NCI-H774 (cell line): ENCODE results near the gene RENBP.

Source experiments
- DNase-seq: peaks from one replicate; lab custom pipeline; 2025; lab: John Stamatoyannopoulos, UW

RENBP gene

DNA sequence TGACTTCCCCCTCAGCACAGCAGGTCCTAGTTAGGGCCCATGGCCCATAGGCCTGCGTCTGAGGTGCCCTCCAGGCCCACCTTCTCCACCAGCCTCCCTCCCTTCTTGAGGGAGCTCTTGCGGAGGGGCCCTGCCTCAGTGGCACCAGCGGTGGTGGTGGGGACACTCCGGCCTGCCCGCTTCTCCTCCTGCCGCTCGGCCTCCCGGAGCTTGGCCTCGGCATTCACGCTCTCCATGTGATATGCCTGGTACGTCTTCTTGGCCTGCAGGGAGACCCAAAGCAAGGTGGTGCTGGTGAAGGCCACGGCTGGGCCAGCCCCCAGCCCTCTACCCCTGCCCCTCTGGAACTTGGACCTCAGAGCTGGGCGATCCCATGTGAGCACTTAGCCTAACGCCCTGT lies 23.9 kb downstream of the RENBP start:
- DNase-seq = no peak

DNA sequence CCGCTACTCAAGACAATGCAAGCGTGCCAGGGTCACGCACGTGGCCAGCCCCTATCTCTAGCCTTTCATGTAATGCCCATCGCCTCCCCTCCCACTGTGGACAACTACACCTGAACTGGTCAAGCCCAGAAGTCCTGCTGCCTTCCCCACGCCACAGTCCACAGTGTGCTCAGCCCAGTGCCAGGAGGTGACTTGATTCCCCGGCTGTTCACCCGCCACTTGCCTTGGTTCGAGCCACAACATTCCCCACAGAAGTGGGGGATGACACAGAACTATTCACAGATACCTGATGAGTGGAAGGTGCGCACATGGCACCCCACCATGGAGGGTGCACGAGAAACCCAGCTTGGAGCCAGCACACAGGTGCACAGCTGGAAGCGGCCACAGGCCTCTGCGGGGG lies 25.2 kb downstream of the RENBP start:
- DNase-seq = no peak

- no peak for DNase-seq
Measured at GRCh38 chrX:153917869-153918268, 26.6 kb downstream of the RENBP start.

DNA sequence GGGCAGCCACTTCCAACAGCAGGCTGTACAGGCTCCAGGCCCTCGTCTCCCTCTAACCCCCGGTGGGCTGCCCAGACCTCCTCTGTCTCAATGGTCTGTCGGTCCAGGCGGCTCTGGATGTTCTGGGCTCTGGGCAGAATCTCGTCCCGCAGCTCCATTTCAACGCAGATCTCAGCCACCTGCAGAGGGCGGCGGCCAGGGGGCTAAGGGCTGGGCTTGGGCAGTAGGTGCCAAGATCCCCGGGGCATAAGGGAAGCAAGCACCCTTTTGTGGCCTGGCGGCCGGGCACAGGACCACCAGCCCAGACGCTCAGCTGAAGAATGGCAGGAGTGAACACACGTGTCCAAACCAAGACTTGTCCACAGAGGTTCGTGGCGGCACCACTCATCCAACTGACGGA lies 30.7 kb downstream of the RENBP start:
- no peak for DNase-seq

DNA sequence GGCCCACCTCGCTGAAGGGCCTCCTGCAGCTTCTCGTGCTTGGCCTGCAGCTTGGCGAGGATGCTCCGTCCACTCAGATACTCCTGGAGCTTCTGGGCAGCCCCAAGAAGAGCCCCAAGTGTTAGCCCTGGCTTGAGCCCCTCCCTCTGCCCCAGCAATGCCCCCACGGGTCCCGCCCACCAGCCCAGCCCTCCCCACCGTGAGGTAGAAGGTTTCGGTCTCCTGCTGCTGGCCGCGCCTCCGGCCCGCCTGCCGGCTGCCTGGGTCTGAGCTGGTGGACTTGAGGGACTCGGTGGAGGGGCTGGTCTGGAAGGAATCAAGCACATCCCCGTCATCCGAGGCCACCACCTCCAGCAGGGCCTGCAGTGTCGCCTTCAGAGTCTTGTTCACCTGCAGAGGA lies 31.2 kb downstream of the RENBP start:
- no peak for DNase-seq

- no peak for DNase-seq
Measured at GRCh38 chrX:153911798-153912197, 32.6 kb downstream of the RENBP start.

GRCh38 chrX:153910446-153910845 lies 34.0 kb downstream of the RENBP start:
- no peak for DNase-seq

DNA sequence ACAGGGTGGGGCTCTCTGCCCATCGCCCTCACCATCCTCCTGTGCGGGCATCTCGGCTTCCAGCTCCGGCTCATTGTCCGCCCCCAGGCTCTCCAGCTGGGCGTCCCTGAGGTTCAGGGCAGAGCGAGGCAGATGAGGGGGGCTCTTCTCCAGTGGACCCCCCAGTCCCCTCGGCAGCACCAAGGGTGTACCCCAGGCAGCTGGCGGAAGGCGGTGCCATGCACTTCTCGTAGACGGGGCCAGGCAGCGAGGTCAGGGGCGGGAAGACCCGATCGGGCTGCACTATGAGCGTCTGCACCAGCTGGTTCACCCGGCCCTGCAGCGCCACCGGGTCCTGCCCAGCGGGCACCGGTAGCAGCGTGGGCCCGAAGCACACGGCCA lies 34.5 kb downstream of the RENBP start:
- DNase-seq = no peak

DNA sequence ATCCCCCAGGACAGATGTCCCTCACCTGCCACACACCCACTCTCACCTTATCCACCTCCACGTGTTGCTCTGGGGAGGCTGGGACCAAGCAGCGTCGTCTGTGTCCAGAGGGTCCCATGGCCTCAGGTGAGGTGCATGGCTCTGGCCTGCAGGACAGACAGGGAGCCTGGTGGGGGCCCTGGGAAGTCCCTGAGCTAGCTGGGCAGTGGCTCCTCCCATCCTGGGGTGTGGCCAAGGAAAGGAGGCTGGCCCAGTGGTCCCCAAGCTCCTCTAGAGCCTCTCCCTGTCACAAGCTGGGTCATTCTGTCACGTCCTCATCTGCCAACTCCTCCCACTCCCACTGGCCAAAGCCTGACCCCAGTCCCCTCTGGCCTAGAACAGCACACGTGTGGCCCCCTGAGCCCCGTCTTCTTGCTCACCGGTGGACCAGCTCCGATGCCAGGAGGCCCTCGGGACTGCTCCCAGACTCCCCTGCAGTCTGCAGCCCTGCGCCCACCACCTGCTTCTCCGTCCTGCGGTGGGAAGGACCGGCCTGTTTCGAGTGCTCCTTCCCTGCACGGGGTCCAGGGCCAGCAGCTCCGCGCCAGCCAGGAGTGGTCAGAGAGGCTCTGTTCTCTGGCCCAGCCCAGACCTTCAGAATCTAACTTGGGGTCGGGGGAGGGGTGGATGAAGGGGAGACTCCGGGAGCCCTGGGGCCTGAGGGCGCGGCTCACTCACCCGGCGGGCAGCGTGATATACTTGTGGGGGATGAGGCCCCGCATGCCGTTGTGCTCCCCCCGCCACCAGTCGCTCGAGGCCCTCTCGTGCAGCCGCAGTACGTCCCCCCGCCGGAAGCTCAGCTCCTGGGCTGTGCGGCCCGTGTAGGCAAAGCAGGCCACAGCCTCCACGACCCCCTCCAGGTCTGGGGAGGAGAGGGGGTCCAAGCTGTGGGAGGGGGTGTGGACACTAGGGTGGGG lies 35.1 kb downstream of the RENBP start:
- no peak for DNase-seq

- no peak for DNase-seq
Measured at GRCh38 chrX:153908219-153908860, 36.1 kb downstream of the RENBP start.

DNA sequence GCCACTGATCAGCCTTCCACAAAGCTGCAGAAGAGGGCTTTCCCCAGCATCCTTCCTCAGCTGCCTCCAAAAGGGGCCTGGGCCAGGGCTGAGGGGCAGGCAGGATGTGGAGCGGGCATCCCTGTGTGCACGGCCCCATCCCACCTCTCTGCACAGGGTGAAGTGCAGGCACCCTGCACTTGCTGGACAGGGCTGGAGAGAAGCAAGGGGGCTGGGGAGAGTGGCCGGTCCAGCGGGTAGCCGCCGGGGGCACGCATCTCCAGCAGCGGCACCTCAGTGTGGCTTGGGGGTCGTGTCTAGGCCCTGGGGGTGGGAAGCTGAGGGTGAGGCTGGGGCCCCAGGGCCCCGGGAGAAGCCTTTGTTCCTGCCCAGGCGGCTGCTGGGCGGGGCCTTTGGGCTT lies 37.0 kb downstream of the RENBP start:
- no peak for DNase-seq

- no peak for DNase-seq
Measured at GRCh38 chrX:153906126-153906917, 38.1 kb downstream of the RENBP start.

- no peak for DNase-seq
Measured at GRCh38 chrX:153905481-153906095, 38.9 kb downstream of the RENBP start.

DNA sequence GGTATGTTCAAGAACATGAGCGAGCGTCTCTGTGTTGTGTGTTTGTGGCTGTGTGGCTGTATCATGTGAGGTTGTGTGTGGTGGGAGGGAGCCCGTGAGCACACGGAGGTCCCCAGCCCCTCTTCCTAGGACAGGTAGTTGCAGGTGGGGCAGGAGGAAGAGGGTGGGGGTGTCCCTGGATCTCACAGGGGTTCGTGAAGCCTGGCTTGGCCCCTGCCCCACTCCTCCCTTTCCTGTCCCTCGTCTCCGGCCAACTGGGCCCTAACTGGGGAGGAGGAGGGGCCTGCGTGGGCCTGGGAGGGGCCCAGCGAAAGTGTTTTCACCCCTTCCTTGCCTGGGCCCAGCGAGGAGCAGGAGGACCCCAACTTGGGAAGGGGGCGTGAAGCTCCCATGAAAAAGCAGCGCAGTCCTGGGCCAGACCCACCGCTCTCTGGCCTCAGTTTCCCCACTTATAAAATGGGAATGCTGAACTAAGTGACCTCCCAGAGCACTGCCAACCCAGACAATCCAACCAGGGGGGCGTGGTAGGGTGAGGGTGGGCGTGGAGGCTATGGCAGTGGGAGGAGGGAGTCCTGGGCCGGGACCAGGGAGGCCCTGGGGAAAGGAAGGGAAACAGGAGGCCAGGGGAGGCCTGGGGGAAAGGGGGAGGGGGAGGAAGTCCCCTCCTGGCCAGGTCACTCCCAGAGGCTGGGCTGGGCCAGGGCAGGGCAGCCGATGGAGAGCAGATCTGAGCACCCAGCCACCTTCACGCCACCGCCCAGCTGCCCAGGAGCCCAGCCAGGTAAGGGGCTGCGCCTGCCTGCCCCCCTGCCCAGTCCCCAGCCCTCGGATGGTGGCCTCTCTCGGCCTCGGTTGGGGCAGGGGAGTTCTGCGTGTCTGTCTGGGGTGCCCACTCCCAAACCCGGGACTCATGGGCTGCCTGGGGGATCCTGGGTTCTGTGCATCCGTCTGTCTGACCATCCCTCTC lies 40.2 kb downstream of the RENBP start, which contains the start of gene AVPR2:
Gene AVPR2 (plus strand): TSS at position 683 of the 967 bp plus-strand sequence. CDS start 473 bp downstream, outside the sequence.
- DNase-seq = no peak

DNA sequence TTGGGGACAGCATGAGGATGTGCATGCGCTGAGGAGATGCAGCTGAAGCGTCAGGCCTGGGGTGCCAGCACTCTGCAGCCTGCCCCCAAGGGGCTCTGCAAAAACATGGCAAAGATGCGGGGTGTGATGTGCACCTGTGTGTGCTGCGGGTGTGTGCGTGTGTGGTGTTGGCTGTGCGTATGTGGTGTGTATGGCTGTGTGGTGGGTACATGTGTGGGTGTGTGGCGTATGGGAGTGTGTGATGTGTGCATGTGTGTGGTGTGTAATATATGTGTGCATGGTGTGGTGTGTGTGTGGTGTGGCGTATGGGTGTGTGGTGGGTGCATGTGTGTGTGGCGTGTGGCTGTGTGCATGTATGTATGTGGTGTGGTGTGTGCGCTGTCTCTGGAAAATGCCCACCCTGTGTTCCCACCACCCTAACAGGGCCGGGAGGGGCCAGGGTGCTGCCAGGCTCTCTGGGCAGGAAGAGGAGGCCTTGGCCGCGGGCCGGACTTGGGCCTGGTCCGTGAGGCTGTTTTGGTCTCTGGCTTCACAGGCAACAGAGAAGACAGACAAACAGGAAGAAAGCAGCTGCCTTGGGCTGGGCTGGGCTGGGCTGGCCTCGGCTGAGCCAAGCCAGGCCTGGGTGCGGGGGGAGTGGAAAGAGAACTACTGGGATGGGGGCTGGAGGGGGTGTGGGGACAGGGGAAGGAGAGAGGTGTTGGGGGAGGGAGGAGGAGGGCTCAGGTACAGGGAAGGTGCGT lies 41.0 kb downstream of the RENBP start:
- DNase-seq = no peak

- no peak for DNase-seq
Measured at GRCh38 chrX:153902385-153902784, 42.1 kb downstream of the RENBP start.

DNA sequence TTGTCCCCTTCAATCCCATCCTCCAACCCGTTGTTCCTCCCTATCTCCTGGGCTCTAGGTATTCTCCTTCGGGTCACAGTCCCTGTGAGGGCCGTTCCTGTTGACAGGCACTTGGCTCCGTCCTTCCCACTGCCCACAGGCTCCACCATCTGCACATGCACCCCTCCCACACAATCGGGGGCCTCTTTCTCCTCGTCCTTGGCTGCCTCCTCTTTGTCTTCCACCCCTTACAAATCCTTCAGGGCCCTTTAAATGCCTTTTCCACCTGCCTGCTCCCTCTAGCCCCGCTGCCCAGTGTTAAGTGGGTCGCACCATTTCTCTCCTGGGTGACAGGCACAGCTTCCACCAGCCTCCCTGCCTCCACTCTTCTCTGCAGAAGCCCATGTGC lies 42.7 kb downstream of the RENBP start:
- no peak for DNase-seq

DNA sequence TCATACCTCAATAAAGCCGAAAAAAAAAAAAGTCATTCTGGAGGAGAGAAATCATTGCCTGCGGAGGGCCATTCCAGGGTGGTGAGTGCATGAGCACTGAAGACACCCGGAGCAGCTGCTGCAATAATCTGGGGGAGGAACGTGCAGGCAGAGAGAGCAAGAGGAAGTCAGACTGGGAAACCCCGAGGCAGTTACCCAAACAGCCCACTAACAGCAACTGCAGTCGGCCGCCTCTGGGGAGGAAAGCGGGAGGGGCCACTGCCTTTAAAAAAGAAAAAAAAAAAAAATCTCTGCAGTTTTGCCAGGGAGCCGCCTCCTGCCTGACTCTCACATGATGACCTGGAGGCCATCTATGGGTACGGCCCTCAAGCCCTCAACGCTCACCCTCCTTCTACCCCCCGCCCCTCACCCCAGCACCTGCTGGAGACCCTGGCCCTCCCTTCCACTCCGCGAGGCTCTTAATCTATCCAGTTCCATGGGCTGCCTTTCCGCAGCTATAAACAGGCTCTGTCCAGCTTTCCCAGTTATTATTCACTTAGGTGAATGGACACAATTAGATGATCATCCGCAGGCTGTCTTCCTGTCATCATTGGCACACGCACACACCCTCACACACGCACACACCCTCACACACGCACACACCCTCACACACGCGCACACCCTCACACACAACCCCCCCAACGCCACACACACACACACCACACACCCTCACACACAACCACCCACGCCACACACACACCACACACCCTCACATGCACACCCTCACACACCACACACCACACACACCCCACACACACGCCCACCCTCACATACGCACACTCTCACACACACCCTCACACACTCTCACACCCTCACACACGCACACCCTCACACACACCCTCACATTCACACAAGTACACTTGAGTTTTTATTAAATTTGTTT lies 43.4 kb downstream of the RENBP start:
- DNase-seq = peak; percentile 55

DNA sequence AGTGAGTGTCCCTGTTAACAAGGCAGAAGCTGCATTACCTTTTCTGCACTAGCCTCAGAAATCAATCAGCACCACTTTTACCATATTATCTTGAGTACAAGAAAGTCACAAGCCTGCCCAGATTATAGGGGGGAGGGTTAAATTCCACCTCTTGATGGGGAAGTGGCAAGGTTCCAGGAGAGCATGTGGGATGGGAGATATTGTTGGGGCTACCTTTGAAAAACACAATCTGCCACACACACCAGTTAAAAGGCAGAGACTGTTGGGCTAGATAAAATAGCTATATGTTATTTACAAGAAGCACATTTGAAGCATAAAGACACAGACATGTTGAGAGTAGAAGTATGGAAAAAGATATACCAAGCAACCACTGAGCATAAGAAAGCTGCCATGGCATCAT lies 46.5 kb downstream of the RENBP start:
- no peak for DNase-seq
